22Rv1 (cell line): ENCODE results near the gene CA14.

Experiments used
- ZFX ChIP-seq: fragments of 450-650 bp; IDR thresholded peaks from 2 replicates; pipeline ENCODE4 v1.6.1; 2017; ENCODE audit warnings: antibody characterized with exemption, borderline replicate concordance
- TF ChIP-seq, protein P1 (sequence below): fragments of 450-650 bp; IDR thresholded peaks from 2 replicates; pipeline ENCODE4 v1.5.1; 2017; ENCODE audit warnings: mild to moderate bottlenecking

- TF ChIP-seq, protein P1, sequence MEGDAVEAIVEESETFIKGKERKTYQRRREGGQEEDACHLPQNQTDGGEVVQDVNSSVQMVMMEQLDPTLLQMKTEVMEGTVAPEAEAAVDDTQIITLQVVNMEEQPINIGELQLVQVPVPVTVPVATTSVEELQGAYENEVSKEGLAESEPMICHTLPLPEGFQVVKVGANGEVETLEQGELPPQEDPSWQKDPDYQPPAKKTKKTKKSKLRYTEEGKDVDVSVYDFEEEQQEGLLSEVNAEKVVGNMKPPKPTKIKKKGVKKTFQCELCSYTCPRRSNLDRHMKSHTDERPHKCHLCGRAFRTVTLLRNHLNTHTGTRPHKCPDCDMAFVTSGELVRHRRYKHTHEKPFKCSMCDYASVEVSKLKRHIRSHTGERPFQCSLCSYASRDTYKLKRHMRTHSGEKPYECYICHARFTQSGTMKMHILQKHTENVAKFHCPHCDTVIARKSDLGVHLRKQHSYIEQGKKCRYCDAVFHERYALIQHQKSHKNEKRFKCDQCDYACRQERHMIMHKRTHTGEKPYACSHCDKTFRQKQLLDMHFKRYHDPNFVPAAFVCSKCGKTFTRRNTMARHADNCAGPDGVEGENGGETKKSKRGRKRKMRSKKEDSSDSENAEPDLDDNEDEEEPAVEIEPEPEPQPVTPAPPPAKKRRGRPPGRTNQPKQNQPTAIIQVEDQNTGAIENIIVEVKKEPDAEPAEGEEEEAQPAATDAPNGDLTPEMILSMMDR, result no peak
- no peak for TF ChIP-seq ZFX
Observed at GRCh38 chr1:150212070-150212469, 45.5 kb upstream of the CA14 start.
